Stomach (tissue), 9 donors: ENCODE results near the gene TMEM116. TPM values are rescaled to one million over a fixed set of nuclear protein-coding genes. Genes with fewer than 3 reads are reported as not detected.

Experiments used
- DNase-seq, 2 donors: peaks; one replicate each; pipeline versions ENCODE4 v3.0.0 to v3.0.0-alpha.2; 2013 to 2019
- H3K27ac ChIP-seq, 5 donors: fragments of 200-600 bp in 4 of 5; sonication (generic) in 4 of 5; one replicate each; pipeline ENCODE4 v1.5.1; 2013 to 2019; ENCODE audit warnings: mild to moderate bottlenecking in 1 of 5, moderate library complexity in 1 of 5
- H3K27me3 ChIP-seq, 3 donors: fragments of 200-600 bp; sonication (generic); one replicate each; pipeline ENCODE4 v1.5.1; 2017 to 2019; ENCODE audit warnings: mixed run types in 1 of 3
- H3K36me3 ChIP-seq, 4 donors: fragments of 200-600 bp; sonication (generic); 1 replicate in 3 of 4; 2 replicates in 1 of 4; pipeline ENCODE4 v1.5.1; 2016 to 2019
- H3K4me1 ChIP-seq, 4 donors: fragments of 200-600 bp; sonication (generic); one replicate each; pipeline ENCODE4 v1.5.1; 2016 to 2019
- H3K4me3 ChIP-seq, 4 donors: fragments of 200-600 bp; sonication (generic) in 3 of 4; one replicate each; pipeline ENCODE4 v1.5.1; 2016 to 2019; ENCODE audit warnings: mild to moderate bottlenecking in 1 of 4
- H3K9me3 ChIP-seq, 4 donors: fragments of 200-600 bp; sonication (generic); one replicate each; pipeline ENCODE4 v1.5.1; 2016 to 2019
- CTCF ChIP-seq, 7 experiments: fragments of 450-650 bp in 4 of 7; fragments of 200-600 bp in 3 of 7; sonication (generic) in 3 of 7; IDR thresholded peaks; one replicate each; pipeline ENCODE4 v1.5.1; 2016 to 2019; ENCODE audit warnings: antibody characterized with exemption in 7 of 7, control low read depth in 2 of 7, mild to moderate bottlenecking in 1 of 7
- EP300 ChIP-seq: sonication (generic); formaldehyde crosslinking; IDR thresholded peaks from one replicate; pipeline ENCODE4 v1.6.1; 2017; ENCODE audit warnings: antibody characterized with exemption
- POLR2A ChIP-seq, 4 donors: fragments of 450-650 bp; IDR thresholded peaks; one replicate each; pipeline ENCODE4 v1.6.1; 2016; ENCODE audit warnings: antibody characterized with exemption in 4 of 4, control low read depth in 2 of 4, mild to moderate bottlenecking in 1 of 4, moderate library complexity in 1 of 4
- POLR2AphosphoS5 ChIP-seq, 3 donors: sonication (generic); formaldehyde crosslinking; IDR thresholded peaks; one replicate each; pipeline ENCODE4 v1.6.1; 2016; ENCODE audit warnings: antibody characterized with exemption in 3 of 3
- WGBS, 5 donors: extraction: QIAGEN DNeasy Blood & Tissue Kit in 3 of 5; methylation state at CpG; one replicate each; pipeline versions ENCODE4 v1.1.5 to v1.1.7; 2013 to 2018; 5-methylcytosine and 5-hydroxymethylcytosine counted together
- intact Hi-C: fragments of 100-400 bp; cut with DNase I; formaldehyde crosslinking; loops from one replicate; pipeline ENCODE4 v1.15.1; 2023; ENCODE audit warnings: low total_unique reads
- polyA plus RNA-seq, 3 donors: library from polyadenylated mRNA; stranded (reverse); fragments of 200-250 nt; gene quantifications; one replicate each; pipeline ENCODE4 v1.2.3, GENCODE V29; 2013
- total RNA-seq, 5 donors: library from RNA; depleted of rRNA; stranded (reverse); fragments of >200 nt; gene quantifications; one replicate each; pipeline versions ENCODE4 v1.1.0 to v1.2.3, GENCODE V29; 2014 to 2016
- donor health status: healthy with polysubstance abuse.
- donor health status: Bipolar disorder and iron deficiency.
- donor health status: healthy.

Gene TMEM116
- total and polyA plus RNA-seq, 8 donors = 0.58 to 20.2 (median 8.2) TPM

GRCh38 chr12:112008918-112009317, 4.0 kb downstream of the TMEM116 start:
- Histone ChIP-seq H3K9me3 (no peaks in the 10 kb centered on the region), H3K4me1 (peaks cover 17 to 64% (median 44%) of the 10 kb centered on the region in 4 donors), H3K27ac (no peak overlapping the region), H3K4me3 (no peak overlapping the region), H3K27me3 (no peaks in the 10 kb centered on the region), H3K36me3 (no peaks in the 10 kb centered on the region)
- WGBS, 5 donors = 36 to 59% (median 43%) methylated on average over 3 of the region's 3 CpGs
- DNase-seq = no peak
- TF ChIP-seq EP300 (no peak), CTCF (IDR thresholded peaks at IDR 0.05) (no peak), POLR2A (IDR thresholded peaks at IDR 0.05) (no peak), POLR2AphosphoS5 (IDR thresholded peaks at IDR 0.05) (no peak)
- intact Hi-C loops = no loop called here

GRCh38 chr12:112007945-112008344, 5.0 kb downstream of the TMEM116 start:
- peaks cover 17 to 63% (median 43%) of the 10 kb centered on the region in 4 donors for H3K4me1 ChIP-seq
- 87 to 95% (median 88%) methylated on average over 9 of the region's 9 CpGs for WGBS, 5 donors
- H3K9me3 ChIP-seq = no peaks in the 10 kb centered on the region
- no peaks in the 10 kb centered on the region for H3K27me3 ChIP-seq
- H3K27ac ChIP-seq = peak overlapping the region in 1 of 5 donors; percentile 24
- no peak overlapping the region for H3K4me3 ChIP-seq
- intact Hi-C loops = no loop called here
- no peak for TF ChIP-seq EP300
- no peak for TF ChIP-seq POLR2A (IDR thresholded peaks at IDR 0.05)
- TF ChIP-seq POLR2AphosphoS5 (IDR thresholded peaks at IDR 0.05) = no peak
- no peak for TF ChIP-seq CTCF (IDR thresholded peaks at IDR 0.05)
- H3K36me3 ChIP-seq = no peaks in the 10 kb centered on the region
- DNase-seq = no peak

GRCh38 chr12:112005419-112006395, 7.3 kb downstream of the TMEM116 start:
- 44 to 68% (median 52%) methylated on average over 6 of the region's 6 CpGs for WGBS, 5 donors
- DNase-seq = peak; percentile 67 to 70
- Histone ChIP-seq H3K4me3 (peak overlapping the region in 1 of 4 donors; percentile 4), H3K36me3 (no peaks in the 10 kb centered on the region), H3K27ac (peak overlapping the region; percentile 1 to 66 (median 38)), H3K4me1 (peaks cover 5 to 58% (median 30%) of the 10 kb centered on the region in 4 donors), H3K27me3 (no peaks in the 10 kb centered on the region), H3K9me3 (no peaks in the 10 kb centered on the region)
- intact Hi-C loops = no loop called here
- peak in 2 of 3 donors; percentile 45 to 82 for TF ChIP-seq POLR2AphosphoS5 (IDR thresholded peaks at IDR 0.05)
- TF ChIP-seq POLR2A (IDR thresholded peaks at IDR 0.05) = no peak

GRCh38 chr12:112004041-112004440, 8.9 kb downstream of the TMEM116 start:
- no peaks in the 10 kb centered on the region for H3K36me3 ChIP-seq
- peaks cover under 1 to 44% (median 25%) of the 10 kb centered on the region in 4 donors for H3K4me1 ChIP-seq
- H3K27ac ChIP-seq = no peak overlapping the region
- no peak overlapping the region for H3K4me3 ChIP-seq
- TF ChIP-seq EP300 (no peak), POLR2AphosphoS5 (IDR thresholded peaks at IDR 0.05) (no peak), POLR2A (IDR thresholded peaks at IDR 0.05) (no peak), CTCF (IDR thresholded peaks at IDR 0.05) (no peak)
- WGBS, 5 donors = 91 to 99% (median 95%) methylated on average over 3 of the region's 3 CpGs
- no peaks in the 10 kb centered on the region for H3K27me3 ChIP-seq
- intact Hi-C loops = no loop called here
- H3K9me3 ChIP-seq = no peaks in the 10 kb centered on the region
- no peak for DNase-seq
